ENCODE data around the gene TMEM169. TPM values are rescaled to one million over a fixed set of nuclear protein-coding genes. Genes with fewer than 3 reads are reported as not detected.

TMEM169 gene
- total and polyA plus RNA-seq, 9 of the 15 experiments (the other 6 are each of a cell fraction or from before 2014, with no cell fraction given): 0.01 to 0.09 (median 0.04) TPM; not detected in 5

DNA sequence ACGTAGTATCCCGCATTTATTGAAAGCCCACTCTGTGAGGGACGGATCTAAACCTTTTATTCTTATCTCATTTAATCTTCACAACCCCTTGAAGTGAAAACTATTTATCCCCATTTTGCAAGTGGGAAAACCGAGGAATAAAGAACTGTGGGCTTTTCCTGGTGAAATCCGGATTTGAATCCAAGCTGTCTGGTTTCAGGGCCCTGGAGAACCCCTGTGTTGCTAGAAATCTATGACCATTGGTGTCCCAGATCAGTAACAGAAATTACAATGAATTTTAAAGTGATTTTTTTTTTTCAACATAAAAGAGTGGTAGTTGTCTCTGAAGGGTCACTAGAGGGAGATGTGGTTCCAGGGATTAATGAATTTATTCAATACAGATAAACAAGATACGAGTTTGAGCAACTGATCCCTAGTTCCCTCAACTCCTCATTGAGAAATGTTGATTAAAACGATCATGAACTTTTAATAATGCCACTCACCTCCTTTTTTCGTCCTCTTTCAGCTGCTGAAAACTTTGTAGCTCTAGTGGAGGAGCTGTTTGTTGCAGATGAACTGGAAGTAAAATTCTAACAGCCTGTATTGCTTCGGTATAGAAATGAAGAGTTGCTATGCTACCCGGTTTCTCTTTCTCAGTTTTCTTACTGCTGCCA is 28.4 kb downstream of the TMEM169 start:
- in situ Hi-C loops (cut with MboI) (no loop called here), intact Hi-C loops (cut with micrococcal nuclease) (loop anchor here (5.0 to 10.0 kb wide), 3 partner anchors 38 to 155 kb away; no protein-coding TSS in a partner anchor)
- peak overlapping the region; percentile 84 for H3K4me2 ChIP-seq (ENCODE audit: insufficient read depth, low read length)
- peaks cover 5 to 17% of the 10 kb centered on the region in 2 experiments; a peak in 4 of 5 replicates for H3K4me1 ChIP-seq (replicated peaks in 1 of 2; ENCODE audit: control insufficient read depth in 2 of 2, insufficient read depth in 2 of 2, low read length in 2 of 2)
- FAIRE-seq (no peak), DNase-seq (ENCODE audit: extremely low read depth in 1 of 4, low spot score in 3 of 4) (peak in 1 of 4 experiments; percentile 6), ATAC-seq (0 out of 3 replicates have a peak, but pooled peaks have one; percentile 6)
- peaks cover 43% of the 10 kb centered on the region for H3K36me3 ChIP-seq (ENCODE audit: control insufficient read depth, insufficient read depth, low read length)
- TF ChIP-seq DACH1 (IDR thresholded peaks at IDR 0.05; ENCODE audit: partially characterized antibody): no peak
- TF ChIP-seq, protein P1, sequence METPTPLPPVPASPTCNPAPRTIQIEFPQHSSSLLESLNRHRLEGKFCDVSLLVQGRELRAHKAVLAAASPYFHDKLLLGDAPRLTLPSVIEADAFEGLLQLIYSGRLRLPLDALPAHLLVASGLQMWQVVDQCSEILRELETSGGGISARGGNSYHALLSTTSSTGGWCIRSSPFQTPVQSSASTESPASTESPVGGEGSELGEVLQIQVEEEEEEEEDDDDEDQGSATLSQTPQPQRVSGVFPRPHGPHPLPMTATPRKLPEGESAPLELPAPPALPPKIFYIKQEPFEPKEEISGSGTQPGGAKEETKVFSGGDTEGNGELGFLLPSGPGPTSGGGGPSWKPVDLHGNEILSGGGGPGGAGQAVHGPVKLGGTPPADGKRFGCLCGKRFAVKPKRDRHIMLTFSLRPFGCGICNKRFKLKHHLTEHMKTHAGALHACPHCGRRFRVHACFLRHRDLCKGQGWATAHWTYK (CRISPR knock-in tag; IDR thresholded peaks at IDR 0.05): no peak
- TF ChIP-seq FOXK2 (conservative IDR thresholded peaks at IDR 0.05 in 1 of 2, IDR thresholded peaks at IDR 0.05 in 1 of 2; ENCODE audit: low read depth in 2 of 2): 0 out of 4 replicates have a peak, but pooled peaks of 1 of the 2 experiments have one; percentile 27
- TF ChIP-seq TOE1 (IDR thresholded peaks at IDR 0.05; ENCODE audit: borderline replicate concordance): no peak
- no peak for TF ChIP-seq TOE1 (CRISPR knock-in tag; IDR thresholded peaks at IDR 0.05; ENCODE audit: borderline replicate concordance, low read depth)
- peak in 1 of 2 experiments; percentile 21; a peak in 2 of 4 replicates for TF ChIP-seq RAD21 (CRISPR knock-in tag; conservative IDR thresholded peaks at IDR 0.05 in 1 of 2, IDR thresholded peaks at IDR 0.05 in 1 of 2)
- no peak for TF ChIP-seq SRSF9 (IDR thresholded peaks at IDR 0.05; ENCODE audit: borderline replicate concordance, low read depth, low read length)
- TF ChIP-seq ESRRA (IDR thresholded peaks at IDR 0.05; ENCODE audit: borderline replicate concordance, low read depth): no peak
- TF ChIP-seq, protein P2, sequence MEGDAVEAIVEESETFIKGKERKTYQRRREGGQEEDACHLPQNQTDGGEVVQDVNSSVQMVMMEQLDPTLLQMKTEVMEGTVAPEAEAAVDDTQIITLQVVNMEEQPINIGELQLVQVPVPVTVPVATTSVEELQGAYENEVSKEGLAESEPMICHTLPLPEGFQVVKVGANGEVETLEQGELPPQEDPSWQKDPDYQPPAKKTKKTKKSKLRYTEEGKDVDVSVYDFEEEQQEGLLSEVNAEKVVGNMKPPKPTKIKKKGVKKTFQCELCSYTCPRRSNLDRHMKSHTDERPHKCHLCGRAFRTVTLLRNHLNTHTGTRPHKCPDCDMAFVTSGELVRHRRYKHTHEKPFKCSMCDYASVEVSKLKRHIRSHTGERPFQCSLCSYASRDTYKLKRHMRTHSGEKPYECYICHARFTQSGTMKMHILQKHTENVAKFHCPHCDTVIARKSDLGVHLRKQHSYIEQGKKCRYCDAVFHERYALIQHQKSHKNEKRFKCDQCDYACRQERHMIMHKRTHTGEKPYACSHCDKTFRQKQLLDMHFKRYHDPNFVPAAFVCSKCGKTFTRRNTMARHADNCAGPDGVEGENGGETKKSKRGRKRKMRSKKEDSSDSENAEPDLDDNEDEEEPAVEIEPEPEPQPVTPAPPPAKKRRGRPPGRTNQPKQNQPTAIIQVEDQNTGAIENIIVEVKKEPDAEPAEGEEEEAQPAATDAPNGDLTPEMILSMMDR (IDR thresholded peaks at IDR 0.05 in 2 of 3, conservative IDR thresholded peaks at IDR 0.05 in 1 of 3; ENCODE audit: insufficient read depth in 2 of 3, low read depth in 1 of 3, low read length in 3 of 3): peak; percentile 55 to 61 (median 57); a peak in 5 of 6 replicates
- TF ChIP-seq MTA2 (IDR thresholded peaks at IDR 0.05; ENCODE audit: low read depth): no peak
- TF ChIP-seq, protein P3, sequence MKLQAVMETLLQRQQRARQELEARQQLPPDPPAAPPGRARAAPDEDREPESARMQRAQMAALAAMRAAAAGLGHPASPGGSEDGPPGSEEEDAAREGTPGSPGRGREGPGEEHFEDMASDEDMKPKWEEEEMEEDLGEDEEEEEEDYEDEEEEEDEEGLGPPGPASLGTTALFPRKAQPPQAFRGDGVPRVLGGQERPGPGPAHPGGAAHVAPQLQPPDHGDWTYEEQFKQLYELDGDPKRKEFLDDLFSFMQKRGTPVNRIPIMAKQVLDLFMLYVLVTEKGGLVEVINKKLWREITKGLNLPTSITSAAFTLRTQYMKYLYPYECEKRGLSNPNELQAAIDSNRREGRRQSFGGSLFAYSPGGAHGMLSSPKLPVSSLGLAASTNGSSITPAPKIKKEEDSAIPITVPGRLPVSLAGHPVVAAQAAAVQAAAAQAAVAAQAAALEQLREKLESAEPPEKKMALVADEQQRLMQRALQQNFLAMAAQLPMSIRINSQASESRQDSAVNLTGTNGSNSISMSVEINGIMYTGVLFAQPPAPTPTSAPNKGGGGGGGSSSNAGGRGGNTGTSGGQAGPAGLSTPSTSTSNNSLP (IDR thresholded peaks at IDR 0.05; ENCODE audit: borderline replicate concordance, low read depth, low read length): peak; percentile 85; the same call in 1 of the 2 replicates
- TSS peak; percentile 62 for BruUV-seq (replicated peaks)
- no peaks in the 10 kb centered on the region for H3K27me3 ChIP-seq (ENCODE audit: control insufficient read depth in 2 of 2, insufficient read depth in 2 of 2, low read length in 2 of 2)
- 3% methylated on average over 10 of the region's 10 CpGs for WGBS (ENCODE audit: insufficient coverage, low coverage, missing lambda C conversion rate)
- H3K27ac ChIP-seq (ENCODE audit: extremely low read depth, low read depth, low read length): peak overlapping the region; percentile 88
- H3K9ac ChIP-seq (ENCODE audit: insufficient read depth in 1 of 2, low read depth in 2 of 2, low read length in 2 of 2): peak overlapping the region; percentile 32 to 93
- peaks cover 46% of the 10 kb centered on the region for H3K79me2 ChIP-seq (ENCODE audit: control insufficient read depth, insufficient read depth, low read length)
- H4K20me1 ChIP-seq (replicated peaks; ENCODE audit: control insufficient read depth, insufficient read depth, low read length): peaks cover 5% of the 10 kb centered on the region; the same call in 1 of the 2 replicates
- POLR2A ChIA-PET: interaction anchor here (0.6 to 1.1 kb wide), 2 partner anchors 9 to 253 kb away, joined by 3 to 4 read pairs; no protein-coding TSS in a partner anchor
- H3K4me3 ChIP-seq: peak overlapping the region; percentile 71
- 0 out of 2 replicates have a peak overlapping the region, but pooled peaks have one; percentile 84 for H2AFZ ChIP-seq (ENCODE audit: low read depth, low read length)
- CTCF ChIA-PET (ENCODE audit: low intra/inter-chr PET ratio): no interaction called here
- no peaks in the 10 kb centered on the region for H3K9me3 ChIP-seq (replicated peaks; ENCODE audit: control insufficient read depth, insufficient read depth, low read depth, low read length)
- H3K9me1 ChIP-seq (ENCODE audit: control insufficient read depth, insufficient read depth, low read length): no peaks in the 10 kb centered on the region

Measured in K562 (cell line).